HEK293 (cell line): ENCODE data around the gene KCNH8.

Experiments used
- CTCF ChIA-PET: fragments of 350-600 bp; formaldehyde crosslinking; extraction: SDS; loops from one replicate; lab custom pipeline; 2021; ENCODE audit warnings: antibody characterized with exemption; lab: Yijun Ruan, JAX
- POLR2A ChIA-PET: fragments of 300-600 bp; formaldehyde crosslinking; extraction: SDS; loops from one replicate; lab custom pipeline; 2020; ENCODE audit warnings: antibody characterized with exemption, inconsistent platforms; lab: Yijun Ruan, JAX
- H3K27ac ChIP-seq: fragments of 200-500 bp; sonication (Bioruptor generic); 2 replicates; pipeline ENCODE4 v1.5.1; 2014; ENCODE audit warnings: low read depth, low read length, control low read depth, inconsistent platforms; ENCODE audit errors: extremely low read depth
- H3K36me3 ChIP-seq, 2 experiments: fragments of 200-500 bp in 1 of 2; sonication (Bioruptor generic) in 1 of 2; 1 replicate in 1 of 2; 2 replicates in 1 of 2; pipeline ENCODE4 v1.5.1; 2014 to 2017; ENCODE audit warnings: inconsistent platforms in 2 of 2, low read length in 2 of 2; ENCODE audit not compliant: control insufficient read depth in 2 of 2, insufficient read depth in 1 of 2
- H3K4me1 ChIP-seq: fragments of 200-500 bp; sonication (Bioruptor generic); 2 replicates; pipeline ENCODE4 v1.5.1; 2014; ENCODE audit warnings: mild to moderate bottlenecking, low read length, inconsistent platforms; ENCODE audit not compliant: control insufficient read depth, insufficient read depth
- H3K4me3 ChIP-seq: 2 replicates; pipeline ENCODE4 v1.5.1; 2011; ENCODE audit warnings: low read depth, mild to moderate bottlenecking, control low read depth, low read length, moderate library complexity
- H3K9me3 ChIP-seq: fragments of 200-500 bp; sonication (Bioruptor generic); 2 replicates; pipeline ENCODE4 v1.5.1; 2014; ENCODE audit warnings: low read depth, low read length, inconsistent platforms; ENCODE audit not compliant: control insufficient read depth, insufficient read depth
- BCL11A ChIP-seq: fragments of 450-650 bp; formaldehyde crosslinking; IDR thresholded peaks from 2 replicates; pipeline ENCODE4 v1.5.1; 2016; ENCODE audit warnings: low read depth, missing biosample characterization, missing genetic modification characterization
- KLF1 ChIP-seq: fragments of 450-650 bp; formaldehyde crosslinking; IDR thresholded peaks from 2 replicates; pipeline ENCODE4 v1.5.1; 2016; ENCODE audit warnings: missing biosample characterization, missing genetic modification characterization
- KLF8 ChIP-seq: fragments of 450-650 bp; formaldehyde crosslinking; IDR thresholded peaks from 2 replicates; pipeline ENCODE4 v1.5.1; 2016; ENCODE audit warnings: missing biosample characterization, missing genetic modification characterization
- PRDM4 ChIP-seq: fragments of 450-650 bp; formaldehyde crosslinking; IDR thresholded peaks from 2 replicates; pipeline ENCODE4 v1.5.1; 2017; ENCODE audit warnings: missing biosample characterization, missing genetic modification characterization
- TRIM28 ChIP-seq: IDR thresholded peaks from 2 replicates; pipeline ENCODE4 v1.6.1; 2011; ENCODE audit warnings: low read length, control low read depth, borderline replicate concordance
- YY2 ChIP-seq: fragments of 450-650 bp; formaldehyde crosslinking; IDR thresholded peaks from 2 replicates; pipeline ENCODE4 v1.5.1; 2016; ENCODE audit warnings: missing biosample characterization, missing genetic modification characterization
- ZBTB6 ChIP-seq: fragments of 450-650 bp; formaldehyde crosslinking; IDR thresholded peaks from 2 replicates; pipeline ENCODE4 v1.5.1; 2017; ENCODE audit warnings: missing biosample characterization, missing genetic modification characterization
- ZEB2 ChIP-seq: fragments of 450-650 bp; formaldehyde crosslinking; IDR thresholded peaks from 2 replicates; pipeline ENCODE4 v1.5.1; 2016; ENCODE audit warnings: missing biosample characterization, missing genetic modification characterization
- ZFP41 ChIP-seq: fragments of 450-650 bp; formaldehyde crosslinking; IDR thresholded peaks from 2 replicates; pipeline ENCODE4 v1.5.1; 2016; ENCODE audit warnings: missing biosample characterization, missing genetic modification characterization, borderline replicate concordance
- ZNF184 ChIP-seq: fragments of 450-650 bp; IDR thresholded peaks from 2 replicates; pipeline ENCODE4 v1.5.1; 2018; ENCODE audit warnings: missing biosample characterization, mild to moderate bottlenecking, missing genetic modification characterization
- ZNF24 ChIP-seq: fragments of 450-650 bp; formaldehyde crosslinking; IDR thresholded peaks from 2 replicates; pipeline ENCODE4 v1.5.1; 2016; ENCODE audit warnings: missing biosample characterization, missing genetic modification characterization
- ZNF48 ChIP-seq: fragments of 450-650 bp; formaldehyde crosslinking; IDR thresholded peaks from 2 replicates; pipeline ENCODE4 v1.5.1; 2016; ENCODE audit warnings: missing biosample characterization, missing genetic modification characterization
- ZNF596 ChIP-seq: fragments of 450-650 bp; IDR thresholded peaks from 2 replicates; pipeline ENCODE4 v1.5.0; 2018; ENCODE audit warnings: missing biosample characterization, mild to moderate bottlenecking, missing genetic modification characterization, moderate library complexity
- ZNF677 ChIP-seq: fragments of 450-650 bp; IDR thresholded peaks from 2 replicates; pipeline ENCODE4 v1.5.0; 2018; ENCODE audit warnings: missing biosample characterization, mild to moderate bottlenecking, missing genetic modification characterization, moderate library complexity
- ZNF776 ChIP-seq: fragments of 450-650 bp; formaldehyde crosslinking; IDR thresholded peaks from 2 replicates; pipeline ENCODE4 v1.5.0; 2017; ENCODE audit warnings: missing biosample characterization, missing genetic modification characterization, borderline replicate concordance
- ZXDB ChIP-seq: fragments of 450-650 bp; formaldehyde crosslinking; IDR thresholded peaks from 2 replicates; pipeline ENCODE4 v1.5.1; 2016; ENCODE audit warnings: missing biosample characterization, missing genetic modification characterization
- TF ChIP-seq, protein P1 (sequence below): IDR thresholded peaks from 2 replicates; pipeline ENCODE4 v1.6.1; 2011; ENCODE audit warnings: mild to moderate bottlenecking, low read depth, low read length, borderline replicate concordance
- TF ChIP-seq, protein P2 (sequence below): fragments of 450-650 bp; formaldehyde crosslinking; IDR thresholded peaks from 2 replicates; pipeline ENCODE4 v1.5.1; 2016; ENCODE audit warnings: missing biosample characterization, missing genetic modification characterization
- TF ChIP-seq, protein P3 (sequence below): fragments of 450-650 bp; formaldehyde crosslinking; IDR thresholded peaks from 2 replicates; pipeline ENCODE4 v1.5.1; 2016; ENCODE audit warnings: missing biosample characterization, missing genetic modification characterization
- TF ChIP-seq, protein P4 (sequence below): fragments of 450-650 bp; formaldehyde crosslinking; IDR thresholded peaks from 2 replicates; pipeline ENCODE4 v1.5.1; 2016; ENCODE audit warnings: missing biosample characterization, missing genetic modification characterization

Gene KCNH8

GRCh38 chr3:19539518-19540392 is 391.4 kb downstream of the KCNH8 start:
- no peaks in the 10 kb centered on the region for H3K4me1 ChIP-seq
- POLR2A ChIA-PET = no interaction called here
- H3K4me3 ChIP-seq = no peak overlapping the region
- no peaks in the 10 kb centered on the region for H3K9me3 ChIP-seq
- H3K36me3 ChIP-seq = no peaks in the 10 kb centered on the region
- TF ChIP-seq ZEB2 (tag by site-specific recombination) (no peak), KLF1 (tag by site-specific recombination) (no peak), ZNF184 (tag by site-specific recombination) (no peak), ZNF776 (tag by site-specific recombination) (no peak), ZNF48 (no peak), ZNF24 (tag by site-specific recombination) (no peak), KLF8 (tag by site-specific recombination) (no peak), ZFP41 (tag by site-specific recombination) (no peak)
- no peak overlapping the region for H3K27ac ChIP-seq
- CTCF ChIA-PET = interaction anchor here (0.5 to 1.5 kb wide), 3 partner anchors 191 to 339 kb away, joined by 3 to 8 read pairs (median 4); no protein-coding TSS in a partner anchor

DNA sequence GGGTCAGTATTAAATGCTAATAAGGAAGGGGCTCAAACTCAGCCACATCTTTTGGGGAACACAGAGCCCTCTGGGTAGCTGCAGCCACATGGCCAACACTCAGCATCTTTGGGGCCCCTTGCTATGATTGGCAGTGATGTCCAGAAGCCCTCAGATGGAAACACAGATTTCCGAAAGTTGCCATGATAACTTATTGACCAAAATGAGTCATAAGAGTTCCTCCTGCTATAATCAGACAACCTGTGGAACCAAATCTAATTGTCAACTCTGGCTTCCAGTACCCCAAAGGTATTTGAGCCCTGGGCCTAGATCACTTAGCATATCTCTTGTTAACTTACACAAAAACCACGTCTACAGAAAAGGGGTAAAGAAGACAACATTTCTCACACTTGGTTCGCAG is 392.2 kb downstream of the KCNH8 start:
- no peak overlapping the region for H3K27ac ChIP-seq
- H3K9me3 ChIP-seq = no peaks in the 10 kb centered on the region
- H3K4me1 ChIP-seq = no peaks in the 10 kb centered on the region
- POLR2A ChIA-PET = no interaction called here
- TF ChIP-seq ZXDB (no peak), PRDM4 (tag by site-specific recombination) (no peak), ZNF596 (tag by site-specific recombination) (no peak), ZNF677 (tag by site-specific recombination) (no peak), BCL11A (tag by site-specific recombination) (no peak), TRIM28 (no peak), YY2 (tag by site-specific recombination) (no peak), ZBTB6 (tag by site-specific recombination) (no peak)
- TF ChIP-seq, protein P1, sequence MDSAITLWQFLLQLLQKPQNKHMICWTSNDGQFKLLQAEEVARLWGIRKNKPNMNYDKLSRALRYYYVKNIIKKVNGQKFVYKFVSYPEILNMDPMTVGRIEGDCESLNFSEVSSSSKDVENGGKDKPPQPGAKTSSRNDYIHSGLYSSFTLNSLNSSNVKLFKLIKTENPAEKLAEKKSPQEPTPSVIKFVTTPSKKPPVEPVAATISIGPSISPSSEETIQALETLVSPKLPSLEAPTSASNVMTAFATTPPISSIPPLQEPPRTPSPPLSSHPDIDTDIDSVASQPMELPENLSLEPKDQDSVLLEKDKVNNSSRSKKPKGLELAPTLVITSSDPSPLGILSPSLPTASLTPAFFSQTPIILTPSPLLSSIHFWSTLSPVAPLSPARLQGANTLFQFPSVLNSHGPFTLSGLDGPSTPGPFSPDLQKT = no peak
- TF ChIP-seq, protein P2, sequence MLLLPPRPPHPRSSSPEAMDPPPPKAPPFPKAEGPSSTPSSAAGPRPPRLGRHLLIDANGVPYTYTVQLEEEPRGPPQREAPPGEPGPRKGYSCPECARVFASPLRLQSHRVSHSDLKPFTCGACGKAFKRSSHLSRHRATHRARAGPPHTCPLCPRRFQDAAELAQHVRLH = no peak
- TF ChIP-seq, protein P3, sequence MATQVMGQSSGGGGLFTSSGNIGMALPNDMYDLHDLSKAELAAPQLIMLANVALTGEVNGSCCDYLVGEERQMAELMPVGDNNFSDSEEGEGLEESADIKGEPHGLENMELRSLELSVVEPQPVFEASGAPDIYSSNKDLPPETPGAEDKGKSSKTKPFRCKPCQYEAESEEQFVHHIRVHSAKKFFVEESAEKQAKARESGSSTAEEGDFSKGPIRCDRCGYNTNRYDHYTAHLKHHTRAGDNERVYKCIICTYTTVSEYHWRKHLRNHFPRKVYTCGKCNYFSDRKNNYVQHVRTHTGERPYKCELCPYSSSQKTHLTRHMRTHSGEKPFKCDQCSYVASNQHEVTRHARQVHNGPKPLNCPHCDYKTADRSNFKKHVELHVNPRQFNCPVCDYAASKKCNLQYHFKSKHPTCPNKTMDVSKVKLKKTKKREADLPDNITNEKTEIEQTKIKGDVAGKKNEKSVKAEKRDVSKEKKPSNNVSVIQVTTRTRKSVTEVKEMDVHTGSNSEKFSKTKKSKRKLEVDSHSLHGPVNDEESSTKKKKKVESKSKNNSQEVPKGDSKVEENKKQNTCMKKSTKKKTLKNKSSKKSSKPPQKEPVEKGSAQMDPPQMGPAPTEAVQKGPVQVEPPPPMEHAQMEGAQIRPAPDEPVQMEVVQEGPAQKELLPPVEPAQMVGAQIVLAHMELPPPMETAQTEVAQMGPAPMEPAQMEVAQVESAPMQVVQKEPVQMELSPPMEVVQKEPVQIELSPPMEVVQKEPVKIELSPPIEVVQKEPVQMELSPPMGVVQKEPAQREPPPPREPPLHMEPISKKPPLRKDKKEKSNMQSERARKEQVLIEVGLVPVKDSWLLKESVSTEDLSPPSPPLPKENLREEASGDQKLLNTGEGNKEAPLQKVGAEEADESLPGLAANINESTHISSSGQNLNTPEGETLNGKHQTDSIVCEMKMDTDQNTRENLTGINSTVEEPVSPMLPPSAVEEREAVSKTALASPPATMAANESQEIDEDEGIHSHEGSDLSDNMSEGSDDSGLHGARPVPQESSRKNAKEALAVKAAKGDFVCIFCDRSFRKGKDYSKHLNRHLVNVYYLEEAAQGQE (tag by site-specific recombination) = no peak
- TF ChIP-seq, protein P4, sequence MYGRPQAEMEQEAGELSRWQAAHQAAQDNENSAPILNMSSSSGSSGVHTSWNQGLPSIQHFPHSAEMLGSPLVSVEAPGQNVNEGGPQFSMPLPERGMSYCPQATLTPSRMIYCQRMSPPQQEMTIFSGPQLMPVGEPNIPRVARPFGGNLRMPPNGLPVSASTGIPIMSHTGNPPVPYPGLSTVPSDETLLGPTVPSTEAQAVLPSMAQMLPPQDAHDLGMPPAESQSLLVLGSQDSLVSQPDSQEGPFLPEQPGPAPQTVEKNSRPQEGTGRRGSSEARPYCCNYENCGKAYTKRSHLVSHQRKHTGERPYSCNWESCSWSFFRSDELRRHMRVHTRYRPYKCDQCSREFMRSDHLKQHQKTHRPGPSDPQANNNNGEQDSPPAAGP (tag by site-specific recombination) = no peak
- CTCF ChIA-PET = interaction anchor here (1.1 to 1.5 kb wide), 2 partner anchors 191 to 326 kb away, joined by 3 to 4 read pairs; no protein-coding TSS in a partner anchor
- H3K4me3 ChIP-seq = no peak overlapping the region
- no peaks in the 10 kb centered on the region for H3K36me3 ChIP-seq
